Measurements from ENCODE around the gene CC2D1A.

The CC2D1A gene

DNA sequence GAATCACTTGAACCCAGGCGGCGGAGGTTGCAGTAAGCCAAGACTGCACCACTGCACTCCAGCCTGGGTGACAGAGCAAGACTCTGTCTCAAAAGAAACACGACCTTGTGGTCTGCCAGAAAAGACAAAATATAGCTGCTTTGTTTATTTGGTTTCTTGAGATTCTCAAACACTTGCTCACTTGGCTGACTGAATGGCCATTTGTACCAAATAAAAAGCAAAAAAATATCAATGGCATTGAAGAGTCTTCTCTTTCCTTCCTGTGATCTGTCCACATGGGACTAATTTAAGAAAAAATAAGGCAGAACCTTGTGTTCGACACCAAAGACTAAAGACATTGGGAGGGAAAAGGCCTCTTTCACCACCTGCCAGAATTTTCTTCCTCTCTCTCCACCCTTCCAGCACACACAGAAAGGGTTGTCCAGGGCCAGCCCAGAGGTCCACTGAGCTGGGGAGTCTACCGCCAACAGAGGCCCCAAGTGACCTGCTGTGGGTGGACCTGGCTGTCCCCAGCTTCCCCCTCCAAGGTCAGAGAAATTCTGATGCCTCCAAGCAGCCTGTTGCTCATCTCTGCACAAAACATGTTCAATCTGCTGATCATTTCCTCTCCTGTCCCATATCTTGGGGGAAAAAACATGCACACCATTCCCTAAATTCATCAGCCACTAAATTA lies 6.0 kb upstream of the CC2D1A start:
- no peaks in the 10 kb centered on the region for H3K79me2 ChIP-seq (ENCODE audit: control insufficient read depth, low read length)
- TF ChIP-seq, protein P1, sequence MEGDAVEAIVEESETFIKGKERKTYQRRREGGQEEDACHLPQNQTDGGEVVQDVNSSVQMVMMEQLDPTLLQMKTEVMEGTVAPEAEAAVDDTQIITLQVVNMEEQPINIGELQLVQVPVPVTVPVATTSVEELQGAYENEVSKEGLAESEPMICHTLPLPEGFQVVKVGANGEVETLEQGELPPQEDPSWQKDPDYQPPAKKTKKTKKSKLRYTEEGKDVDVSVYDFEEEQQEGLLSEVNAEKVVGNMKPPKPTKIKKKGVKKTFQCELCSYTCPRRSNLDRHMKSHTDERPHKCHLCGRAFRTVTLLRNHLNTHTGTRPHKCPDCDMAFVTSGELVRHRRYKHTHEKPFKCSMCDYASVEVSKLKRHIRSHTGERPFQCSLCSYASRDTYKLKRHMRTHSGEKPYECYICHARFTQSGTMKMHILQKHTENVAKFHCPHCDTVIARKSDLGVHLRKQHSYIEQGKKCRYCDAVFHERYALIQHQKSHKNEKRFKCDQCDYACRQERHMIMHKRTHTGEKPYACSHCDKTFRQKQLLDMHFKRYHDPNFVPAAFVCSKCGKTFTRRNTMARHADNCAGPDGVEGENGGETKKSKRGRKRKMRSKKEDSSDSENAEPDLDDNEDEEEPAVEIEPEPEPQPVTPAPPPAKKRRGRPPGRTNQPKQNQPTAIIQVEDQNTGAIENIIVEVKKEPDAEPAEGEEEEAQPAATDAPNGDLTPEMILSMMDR (IDR thresholded peaks at IDR 0.05; ENCODE audit: low read depth, low read length, poor library complexity, severe bottlenecking) = no peak
- TF ChIP-seq EZH2phosphoT487 (IDR thresholded peaks at IDR 0.05; ENCODE audit: borderline replicate concordance, low read length) = no peak
- no peaks in the 10 kb centered on the region for H3K36me3 ChIP-seq (ENCODE audit: control insufficient read depth, low read length)
- H3K4me1 ChIP-seq (ENCODE audit: control insufficient read depth, low read length) = peaks cover 12% of the 10 kb centered on the region
- no peaks in the 10 kb centered on the region for H4K20me1 ChIP-seq (ENCODE audit: control insufficient read depth, insufficient read depth, low read depth, low read length)
- H3K4me3 ChIP-seq (ENCODE audit: low read length) = no peak overlapping the region
- no peaks in the 10 kb centered on the region for H3K27me3 ChIP-seq (ENCODE audit: control insufficient read depth, low read length)
- no peak overlapping the region for H3K27ac ChIP-seq (ENCODE audit: low read depth, low read length)
- no peaks in the 10 kb centered on the region for H3K9me3 ChIP-seq (ENCODE audit: control insufficient read depth, insufficient read depth, low read length)
- H3F3A ChIP-seq (ENCODE audit: control insufficient read depth, insufficient read depth) = no peaks in the 10 kb centered on the region
- H3K4me2 ChIP-seq (ENCODE audit: low read length) = no peak overlapping the region
- H3K9me2 ChIP-seq (replicated peaks; ENCODE audit: control insufficient read depth, low read length) = no peaks in the 10 kb centered on the region

DNA sequence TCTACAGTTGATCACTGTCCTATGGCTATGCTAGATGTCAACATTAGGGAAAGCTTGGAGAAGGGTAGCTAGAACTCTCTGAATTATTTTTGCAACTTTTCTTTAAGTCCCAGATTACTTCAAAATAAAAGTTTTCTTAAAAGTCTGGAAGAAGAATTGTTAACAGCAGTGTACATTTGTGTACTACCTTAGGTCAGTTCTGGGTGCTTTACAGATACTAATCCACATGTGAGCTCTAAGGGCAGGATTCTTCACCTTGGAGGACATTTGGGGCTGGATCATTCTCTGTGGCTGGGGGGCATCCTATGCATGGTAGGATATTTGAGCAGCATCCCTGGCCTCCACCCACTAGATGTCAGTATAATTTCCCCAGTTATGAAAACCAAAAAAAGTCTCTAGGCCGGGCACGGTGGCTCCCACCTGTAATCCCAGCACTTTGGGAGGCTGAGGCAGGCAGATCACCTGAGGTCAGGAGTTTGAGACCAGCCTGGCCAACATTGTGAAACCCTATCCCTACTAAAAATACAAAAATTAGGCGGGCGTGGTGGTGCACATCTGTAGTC lies 2.9 kb upstream of the CC2D1A start:
- Histone ChIP-seq H3K4me1 (ENCODE audit: control insufficient read depth, low read length) (peaks cover 27% of the 10 kb centered on the region), H3F3A (ENCODE audit: control insufficient read depth, insufficient read depth) (no peaks in the 10 kb centered on the region), H3K36me3 (ENCODE audit: control insufficient read depth, low read length) (no peaks in the 10 kb centered on the region), H3K79me2 (ENCODE audit: control insufficient read depth, low read length) (peaks cover 17% of the 10 kb centered on the region), H3K4me3 (ENCODE audit: low read length) (no peak overlapping the region), H3K9me3 (ENCODE audit: control insufficient read depth, insufficient read depth, low read length) (no peaks in the 10 kb centered on the region), H3K4me2 (ENCODE audit: low read length) (0 out of 2 replicates have a peak overlapping the region, but pooled peaks have one; percentile 12), H3K27me3 (ENCODE audit: control insufficient read depth, low read length) (no peaks in the 10 kb centered on the region), H3K9me2 (replicated peaks; ENCODE audit: control insufficient read depth, low read length) (no peaks in the 10 kb centered on the region), H3K27ac (ENCODE audit: low read depth, low read length) (no peak overlapping the region), H4K20me1 (ENCODE audit: control insufficient read depth, insufficient read depth, low read depth, low read length) (no peaks in the 10 kb centered on the region)
- TF ChIP-seq, protein P1 (IDR thresholded peaks at IDR 0.05; ENCODE audit: low read depth, low read length, poor library complexity, severe bottlenecking) = peak; percentile 75
- no peak for TF ChIP-seq EZH2phosphoT487 (IDR thresholded peaks at IDR 0.05; ENCODE audit: borderline replicate concordance, low read length)

DNA sequence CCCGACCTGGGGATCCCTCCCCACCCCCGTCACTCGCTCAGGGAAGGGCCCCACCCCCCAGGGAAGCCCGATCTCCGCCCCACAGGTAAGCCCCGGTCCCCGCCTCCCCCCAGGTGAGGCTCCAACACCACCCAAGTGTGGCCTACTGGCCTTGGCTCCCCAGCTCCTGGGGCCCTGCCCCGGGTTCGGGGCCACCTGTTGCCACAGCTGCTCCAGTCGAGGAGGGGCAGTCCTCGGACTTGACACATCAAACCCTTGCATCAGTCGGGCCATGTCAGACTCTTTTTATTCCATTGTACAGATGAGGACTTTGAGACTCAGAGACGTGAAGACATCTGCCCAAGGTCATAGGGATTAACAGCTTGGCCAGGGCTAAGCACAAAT lies 512 bp downstream of the CC2D1A start:
- no peaks in the 10 kb centered on the region for H3K27me3 ChIP-seq (ENCODE audit: control insufficient read depth, low read length)
- H3F3A ChIP-seq (ENCODE audit: control insufficient read depth, insufficient read depth) = no peaks in the 10 kb centered on the region
- H3K27ac ChIP-seq (ENCODE audit: low read depth, low read length) = peak overlapping the region; percentile 11; the same call in 1 of the 2 replicates
- peaks cover 27% of the 10 kb centered on the region for H3K4me1 ChIP-seq (ENCODE audit: control insufficient read depth, low read length)
- H3K4me2 ChIP-seq (ENCODE audit: low read length) = peak overlapping the region; percentile 80
- TF ChIP-seq, protein P1 (IDR thresholded peaks at IDR 0.05; ENCODE audit: low read depth, low read length, poor library complexity, severe bottlenecking) = no peak
- TF ChIP-seq EZH2phosphoT487 (IDR thresholded peaks at IDR 0.05; ENCODE audit: borderline replicate concordance, low read length) = no peak
- peaks cover 17% of the 10 kb centered on the region for H3K79me2 ChIP-seq (ENCODE audit: control insufficient read depth, low read length)
- H3K9me2 ChIP-seq (replicated peaks; ENCODE audit: control insufficient read depth, low read length) = no peaks in the 10 kb centered on the region
- H3K36me3 ChIP-seq (ENCODE audit: control insufficient read depth, low read length) = peaks cover 13% of the 10 kb centered on the region
- no peaks in the 10 kb centered on the region for H3K9me3 ChIP-seq (ENCODE audit: control insufficient read depth, insufficient read depth, low read length)
- no peaks in the 10 kb centered on the region for H4K20me1 ChIP-seq (ENCODE audit: control insufficient read depth, insufficient read depth, low read depth, low read length)
- peak overlapping the region; percentile 78 for H3K4me3 ChIP-seq (ENCODE audit: low read length)

Data from DOHH2 (cell line).